HG03378 (cell line): ENCODE results near the gene CFAP410.
"Not testable (repeated sequence)": the region's sequence is repeated elsewhere in the genome, so short reads cannot be mapped to it uniquely, and the experiment has no call there.

Source experiments
- ATAC-seq: cut with Tn5 transposase; IDR thresholded peaks from one replicate; pipeline ENCODE4 v1.9.1; 2021; ENCODE audit warnings: mild to moderate bottlenecking, moderate library complexity; ENCODE audit not compliant: unreplicated experiment

The CFAP410 gene

DNA sequence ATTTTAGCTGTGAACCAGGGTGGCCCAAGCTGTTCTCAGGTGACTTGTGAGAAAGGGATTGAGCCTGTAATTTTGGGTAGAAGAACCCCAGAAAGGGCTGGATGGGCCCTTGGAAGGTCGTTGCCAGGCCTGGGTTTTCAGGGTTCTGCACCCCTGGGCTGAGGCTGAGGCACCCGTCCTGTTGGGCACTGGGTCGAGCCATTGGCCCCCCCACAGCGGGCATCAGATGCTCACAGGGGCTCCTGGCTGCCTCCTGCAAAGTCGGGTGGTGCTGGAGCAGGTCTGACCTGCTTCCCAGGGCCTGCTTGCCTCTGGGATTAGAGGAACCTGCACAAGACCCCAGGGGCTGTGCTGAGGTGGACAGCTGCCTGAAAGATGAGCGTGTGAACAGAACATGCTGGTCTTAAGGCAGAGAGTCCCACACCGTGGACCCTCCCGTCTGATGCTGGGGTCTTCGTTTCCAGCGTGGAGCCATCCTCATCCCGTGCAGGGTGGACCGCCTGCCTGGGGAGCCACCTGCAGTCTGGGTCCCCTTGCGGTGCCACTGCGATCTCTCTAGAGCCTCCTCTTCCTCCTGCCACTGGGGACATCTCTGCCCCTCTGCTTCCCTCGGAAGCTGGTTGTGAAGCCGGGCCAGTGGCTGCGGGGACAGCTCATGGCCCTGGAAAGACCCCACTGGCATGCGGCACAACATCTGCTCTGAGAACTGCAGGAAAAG lies 12.5 kb upstream of the CFAP410 start:
- ATAC-seq, result no peak

DNA sequence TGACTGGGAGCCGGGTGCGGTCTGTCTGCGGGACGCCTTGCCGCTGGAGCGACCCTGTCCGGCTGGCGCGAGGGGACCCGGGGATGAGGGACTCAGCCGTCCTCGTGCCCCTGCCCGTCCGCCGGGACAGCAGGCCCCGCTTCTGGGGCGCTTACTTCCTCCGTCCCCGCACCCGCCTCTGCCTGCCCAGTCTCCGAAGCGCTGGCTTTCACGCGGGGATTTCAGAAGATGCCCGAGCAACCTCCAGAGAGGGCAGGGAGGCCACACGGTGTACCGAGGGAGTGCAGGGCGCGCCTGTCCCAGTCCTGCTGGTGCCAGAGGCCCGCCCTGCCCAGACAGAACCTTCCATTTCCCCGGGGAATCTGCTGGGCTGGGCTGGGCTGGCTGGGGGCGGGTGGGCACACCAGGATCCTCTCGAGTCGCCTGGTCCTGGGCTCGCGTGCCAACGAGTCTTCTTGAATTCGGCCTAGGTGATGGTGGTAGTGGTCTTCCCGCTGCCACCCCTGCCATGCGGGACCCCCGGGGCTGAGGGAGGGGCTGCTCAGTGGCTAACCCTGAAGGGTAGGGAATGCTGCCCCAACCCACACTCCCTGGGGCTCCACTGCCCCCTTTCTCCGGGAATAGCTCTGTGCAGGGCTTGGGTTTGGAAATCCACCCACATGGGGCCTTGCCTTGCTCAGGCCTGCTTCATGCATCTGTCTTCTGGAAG lies 11.7 kb upstream of the CFAP410 start:
- no peak for ATAC-seq

- ATAC-seq, result no peak
Observed at GRCh38 chr21:44349847-44350772, 10.9 kb upstream of the CFAP410 start.

DNA sequence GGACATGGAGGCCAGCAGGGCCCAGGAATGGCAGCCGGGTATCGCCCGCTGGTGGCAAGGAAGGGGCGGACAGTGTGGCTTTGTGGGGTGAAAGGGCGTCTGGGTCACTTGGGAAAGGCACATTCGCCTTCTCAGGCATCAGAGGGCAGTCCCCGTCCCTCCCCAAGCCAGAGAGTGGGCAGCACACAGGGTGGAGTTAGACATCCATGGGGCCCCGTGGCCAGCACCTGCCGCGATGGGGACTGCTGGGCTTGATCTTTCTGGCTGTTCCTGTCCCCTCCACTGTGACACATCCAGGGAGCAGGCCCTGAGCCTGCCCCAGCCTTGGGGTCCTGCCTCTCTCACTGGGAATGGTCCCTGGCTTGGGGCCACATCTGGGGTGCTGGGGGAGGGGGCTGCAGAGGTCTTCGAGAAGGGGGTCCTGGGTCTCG lies 10.2 kb upstream of the CFAP410 start:
- no peak for ATAC-seq

DNA sequence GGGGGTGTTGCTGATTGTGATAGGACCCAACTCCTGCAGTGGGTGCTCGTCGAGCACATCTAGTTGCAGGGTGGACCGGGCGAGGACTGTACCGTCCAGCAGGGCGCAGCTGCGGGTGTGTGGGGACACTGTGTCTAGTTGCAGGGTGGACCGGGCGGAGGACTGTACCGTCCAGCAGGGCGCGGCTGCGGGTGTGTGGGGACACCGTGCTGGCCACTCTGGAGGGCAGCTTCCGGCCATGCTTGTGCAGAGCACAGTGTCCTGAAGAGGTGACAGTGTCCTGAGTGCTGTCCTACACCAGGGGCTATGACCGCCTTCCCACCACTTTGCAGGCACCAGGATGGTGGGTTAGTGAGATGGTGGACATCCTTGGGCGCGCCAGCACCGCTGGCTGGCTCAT lies 9.7 kb upstream of the CFAP410 start:
- ATAC-seq, result no peak

- no peak for ATAC-seq
Observed at GRCh38 chr21:44347911-44348451, 8.8 kb upstream of the CFAP410 start.

DNA sequence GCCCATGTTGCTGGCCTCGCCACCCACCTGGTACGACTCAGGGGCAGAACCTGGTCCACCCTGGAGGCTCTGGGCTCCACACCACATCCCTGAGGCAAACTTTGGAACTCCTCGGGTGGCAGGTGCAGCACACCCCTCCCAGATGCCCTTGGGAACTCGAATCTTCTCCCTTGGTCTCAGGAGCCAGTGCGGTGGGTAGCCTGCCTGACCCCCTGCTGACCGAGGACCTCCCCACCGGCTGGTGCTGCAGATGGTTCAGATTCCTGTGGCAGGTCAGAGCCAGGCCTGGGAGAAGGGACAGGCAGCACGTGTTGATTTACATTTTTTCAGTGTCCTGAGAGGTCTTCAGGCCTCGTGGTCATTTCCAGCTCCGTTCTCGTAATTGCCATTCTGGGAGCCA lies 6.3 kb upstream of the CFAP410 start:
- no peak for ATAC-seq

DNA sequence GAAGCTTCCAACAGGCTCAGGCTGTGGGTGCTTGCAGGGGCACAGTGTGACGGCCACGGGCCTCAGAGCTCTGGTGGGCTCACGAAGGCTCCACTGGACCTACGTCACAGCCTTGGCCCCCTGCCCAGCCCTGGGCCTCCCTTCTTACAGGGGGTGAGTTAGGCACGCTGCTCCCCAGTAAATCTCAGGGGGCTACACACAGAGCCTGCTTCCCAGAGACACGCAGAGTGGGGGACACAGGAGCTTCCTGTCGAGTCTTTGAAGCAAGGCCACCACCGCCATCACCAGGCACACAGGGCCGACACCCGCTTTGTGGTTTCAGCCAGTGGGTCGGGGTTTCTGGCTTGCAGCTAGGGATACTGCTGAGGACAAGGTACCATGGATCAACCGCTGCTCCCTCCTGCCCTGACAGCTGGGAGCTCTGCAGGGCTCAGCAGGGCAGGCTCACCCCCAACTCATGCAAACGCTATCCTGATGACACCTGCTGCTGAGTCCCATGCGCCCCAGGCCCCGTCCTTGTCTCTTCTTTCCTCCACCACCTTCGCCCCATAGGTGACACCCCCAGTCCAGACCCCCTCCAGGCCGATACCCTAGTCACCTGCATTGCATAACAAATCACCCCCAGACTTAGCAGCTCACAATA lies 5.5 kb upstream of the CFAP410 start:
- no peak for ATAC-seq

DNA sequence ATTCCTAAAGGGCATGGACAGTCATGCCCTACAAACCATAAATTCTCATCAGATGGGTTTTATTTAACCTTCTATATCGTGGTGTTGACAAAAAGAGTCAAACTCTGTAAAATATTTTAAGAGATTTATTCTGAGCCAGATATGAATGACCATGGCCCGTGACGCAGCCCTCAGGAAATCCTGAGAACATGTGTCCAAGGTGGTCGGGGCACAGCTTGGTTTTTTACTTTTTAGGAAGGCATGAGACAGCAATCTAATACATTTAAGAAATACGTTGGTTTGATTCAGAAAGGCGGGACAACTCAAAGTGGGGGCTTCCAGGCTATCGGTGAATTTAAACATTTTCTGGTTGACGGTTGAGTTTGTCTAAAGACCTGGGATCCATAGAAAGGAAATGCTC lies 3.8 kb upstream of the CFAP410 start:
- not testable (repeated sequence) for ATAC-seq

DNA sequence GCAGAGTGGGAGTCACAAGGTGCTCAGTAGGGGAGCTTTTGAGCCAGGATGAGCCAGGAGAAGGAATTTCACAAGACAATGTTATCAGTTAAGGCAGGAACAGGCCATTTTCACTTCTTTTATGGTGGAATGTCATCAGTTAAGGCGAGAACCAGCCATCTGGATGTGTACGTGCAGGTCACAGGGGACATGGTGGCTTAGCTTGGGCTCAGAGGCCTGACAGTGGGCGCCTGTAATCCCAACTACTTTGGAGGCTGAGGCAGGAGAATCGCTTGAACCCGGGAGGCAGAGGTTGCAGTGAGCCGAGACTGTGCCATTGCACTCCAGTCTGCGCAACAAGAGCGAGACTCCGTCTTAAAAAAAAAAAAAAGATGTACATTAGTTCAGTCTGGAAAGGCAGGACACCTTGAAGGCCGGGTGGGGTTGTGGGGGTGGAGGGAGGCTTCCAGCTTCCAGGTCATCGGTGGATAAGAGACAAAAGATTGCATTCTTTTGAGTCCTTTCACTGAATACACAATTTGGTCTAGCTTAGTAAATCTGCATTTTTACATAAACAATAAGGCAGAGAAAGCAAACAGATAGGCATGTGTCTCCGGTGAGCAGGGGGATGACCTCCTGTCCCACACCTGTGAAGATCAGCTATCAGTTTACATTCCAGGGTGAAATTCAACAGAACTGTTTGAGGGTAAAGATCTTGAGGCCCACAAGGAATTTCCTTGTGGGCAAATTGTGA lies 2.7 kb upstream of the CFAP410 start:
- not testable (repeated sequence) for ATAC-seq

- no peak for ATAC-seq
Observed at GRCh38 chr21:44337941-44338895, 972 bp downstream of the CFAP410 start.

DNA sequence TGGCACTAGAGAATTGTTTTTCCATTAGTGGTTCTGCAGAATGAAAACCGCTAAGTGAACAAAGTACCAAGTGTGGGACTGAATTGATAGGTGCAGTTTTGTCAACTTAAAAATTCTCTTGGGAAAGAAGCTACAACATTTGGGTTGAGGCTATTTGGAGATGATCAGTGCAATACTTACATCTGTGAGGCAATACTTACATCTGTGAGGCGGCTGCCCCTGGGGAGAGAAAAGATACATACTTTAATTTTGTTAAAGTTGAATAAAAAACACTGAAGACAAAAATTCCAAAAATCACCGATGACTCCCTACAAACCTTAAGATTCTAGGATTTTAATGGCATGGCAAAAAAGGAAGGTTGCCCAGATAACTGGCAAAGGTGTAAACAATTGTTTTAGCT lies 1.7 kb downstream of the CFAP410 start:
- no peak for ATAC-seq

DNA sequence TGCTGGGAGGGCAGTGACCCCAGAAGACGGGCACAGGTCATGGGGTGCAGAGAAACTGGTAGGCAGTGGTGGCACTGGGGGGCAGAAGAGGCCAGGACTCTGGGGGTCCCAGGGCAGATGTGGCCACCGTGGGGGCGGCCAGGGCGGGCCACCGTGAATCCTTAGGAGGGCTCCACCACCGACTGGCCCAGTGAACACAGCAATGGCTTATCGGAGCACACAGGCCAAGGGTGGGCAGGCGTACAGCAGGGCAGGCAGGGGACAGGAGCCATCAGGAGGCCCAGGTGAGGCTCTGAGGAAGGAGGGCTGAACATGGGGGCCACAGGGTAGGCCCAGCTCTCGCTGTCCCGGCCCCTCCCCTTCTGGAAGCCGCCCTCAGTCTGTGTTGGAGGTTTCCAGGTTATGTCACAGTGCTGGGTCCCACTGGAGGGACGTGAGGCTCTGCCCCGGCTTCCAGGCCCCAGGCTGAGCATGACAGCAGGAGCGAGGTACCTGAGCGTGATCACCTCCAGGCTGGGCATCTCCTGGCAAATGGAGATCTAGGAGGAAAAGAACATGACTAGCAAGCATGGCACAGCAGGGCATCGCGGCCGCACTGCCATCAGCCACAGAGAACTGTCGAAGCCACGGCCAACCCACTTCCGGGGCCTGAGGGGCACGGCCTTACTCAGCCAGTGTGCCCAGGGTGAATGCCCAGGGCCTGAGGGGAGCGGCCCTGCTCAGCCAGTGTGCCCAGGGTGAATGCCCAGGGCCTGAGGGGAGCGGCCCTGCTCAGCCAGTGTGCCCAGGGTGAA lies 3.7 kb downstream of the CFAP410 start:
- no peak for ATAC-seq

DNA sequence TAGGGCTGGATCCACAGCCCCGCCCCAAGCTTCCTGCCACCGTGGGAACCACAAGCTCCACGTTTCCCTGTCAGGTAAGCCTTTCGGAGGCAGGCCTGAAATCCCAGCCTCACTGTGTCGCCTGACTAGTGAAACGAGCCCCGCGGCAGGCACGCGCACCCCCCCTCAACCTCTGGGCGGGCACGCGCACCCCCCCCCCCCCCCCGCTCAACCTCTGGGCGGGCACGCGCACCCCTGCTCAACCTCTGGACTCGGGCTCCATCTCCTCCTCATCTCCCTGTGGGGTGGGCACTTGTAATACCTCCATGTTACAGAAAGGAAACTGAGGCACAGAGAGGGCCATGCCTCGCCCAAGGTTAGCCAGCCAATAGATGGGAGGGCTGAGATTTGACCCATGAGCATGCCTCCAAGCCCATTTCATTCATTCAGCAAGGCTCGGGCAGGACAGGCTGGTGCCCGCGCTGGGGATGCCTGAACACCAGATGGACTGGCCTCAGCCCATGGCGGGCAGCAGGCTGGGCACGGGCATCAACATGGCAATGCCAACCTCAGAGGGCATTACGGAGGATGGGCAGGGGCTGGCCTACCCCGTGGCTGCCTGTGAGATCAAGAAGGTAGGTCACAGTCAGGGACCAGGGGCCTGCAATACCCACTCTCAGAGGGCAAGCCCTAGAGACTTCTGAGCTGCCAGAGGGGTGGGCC lies 4.7 kb downstream of the CFAP410 start:
- no peak for ATAC-seq

GRCh38 chr21:44333509-44334328 lies 5.5 kb downstream of the CFAP410 start:
- no peak for ATAC-seq

- no peak for ATAC-seq
Observed at GRCh38 chr21:44332965-44333364, 6.2 kb downstream of the CFAP410 start.

DNA sequence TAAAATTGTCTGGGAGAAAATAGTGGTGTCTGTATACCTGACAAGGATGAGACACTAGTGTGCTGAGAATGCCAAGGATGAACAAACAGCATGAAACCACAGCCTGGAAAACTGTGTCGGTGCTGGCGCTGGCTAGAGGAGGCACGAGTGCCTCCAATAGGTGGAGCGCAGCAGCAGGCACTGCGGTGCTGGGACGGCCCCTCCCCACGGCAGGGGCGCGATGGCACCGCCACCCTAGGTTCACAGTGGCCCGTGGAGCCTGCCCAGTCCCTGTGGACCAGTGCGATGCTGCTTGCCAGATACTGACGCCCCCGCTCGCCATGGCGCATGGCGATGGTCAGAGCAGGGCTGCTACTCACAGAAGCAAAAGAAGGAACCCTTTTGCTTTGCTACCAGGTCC lies 6.8 kb downstream of the CFAP410 start:
- ATAC-seq, result no peak
